D721Med (cell line): ENCODE measurements around the gene VPS41.

Experiments
- DNase-seq: peaks from one replicate; pipeline ENCODE4 v3.0.0; 2011; ENCODE audit warnings: low spot score; ENCODE audit not compliant: insufficient read length
- FAIRE-seq: peaks from 2 replicates; lab custom pipeline; 2011; peaks lifted over from hg19 to GRCh38; lab: Jason Lieb, UNC
- CTCF ChIP-seq: IDR thresholded peaks from 2 replicates; pipeline ENCODE4 v1.5.1; 2012; ENCODE audit warnings: mild to moderate bottlenecking, control low read depth; ENCODE audit not compliant: insufficient read depth; ENCODE audit errors: missing control alignments

The VPS41 gene

GRCh38 chr7:38822549-38822948 is 86.4 kb downstream of the VPS41 start:
- DNase-seq (no peak), FAIRE-seq (no peak)
- TF ChIP-seq CTCF = no peak

- TF ChIP-seq CTCF = no peak
- FAIRE-seq (no peak), DNase-seq (no peak)
Measured at GRCh38 chr7:38820571-38820970, 88.4 kb downstream of the VPS41 start.

DNA sequence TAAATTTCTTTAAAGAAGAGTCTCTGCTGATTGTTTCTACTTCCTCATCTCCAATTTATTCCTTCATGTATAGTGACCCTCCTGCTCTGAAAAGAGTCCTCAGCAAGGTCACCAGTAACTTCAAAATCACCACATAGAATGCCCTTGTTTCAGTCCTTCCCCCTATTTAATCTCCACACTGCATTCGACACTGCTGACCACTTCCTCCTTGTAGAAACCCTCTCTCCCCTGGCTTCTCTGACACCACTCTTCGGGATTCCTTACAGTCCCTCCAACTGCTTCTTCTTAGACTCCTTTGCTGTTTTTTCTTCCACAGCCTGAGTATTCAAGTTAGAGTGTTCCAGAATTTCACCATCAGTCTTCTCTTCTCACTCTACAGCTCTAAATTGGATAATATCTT is 89.5 kb downstream of the VPS41 start:
- FAIRE-seq (no peak), DNase-seq (no peak)
- no peak for TF ChIP-seq CTCF

- no peak for TF ChIP-seq CTCF
- DNase-seq (no peak), FAIRE-seq (no peak)
Measured at GRCh38 chr7:38817526-38817925, 91.5 kb downstream of the VPS41 start.

GRCh38 chr7:38813768-38814167 is 95.2 kb downstream of the VPS41 start:
- DNase-seq = no peak
- no peak for FAIRE-seq
- TF ChIP-seq CTCF = no peak

DNA sequence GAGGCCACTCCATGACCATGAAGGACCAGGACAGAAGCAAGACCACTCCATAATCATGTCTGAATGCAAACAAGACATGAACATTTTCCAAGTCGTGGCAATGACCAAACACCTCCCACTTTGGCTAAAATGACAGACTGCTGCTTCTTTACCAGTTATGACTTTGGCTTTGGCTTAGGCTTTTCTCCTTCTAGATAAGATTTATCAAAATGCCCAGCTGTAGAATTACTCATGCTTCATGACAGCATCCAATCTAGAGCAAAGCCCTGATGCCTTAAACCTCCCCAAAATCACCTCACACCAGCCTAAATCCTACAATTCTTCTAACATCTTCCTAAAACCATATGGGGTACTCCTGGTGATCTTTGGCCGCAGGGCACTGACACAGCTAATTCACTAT is 102.1 kb downstream of the VPS41 start:
- DNase-seq (no peak), FAIRE-seq (no peak)
- TF ChIP-seq CTCF = no peak

GRCh38 chr7:38801786-38802185 is 107.2 kb downstream of the VPS41 start:
- no peak for TF ChIP-seq CTCF
- FAIRE-seq (no peak), DNase-seq (no peak)
